Retina (tissue), 1 donor: ENCODE results near the gene OSBPL10.

Source experiments
- DNase-seq: peaks from one replicate; pipeline ENCODE4 v3.0.0-alpha.2; 2016

Gene OSBPL10

DNA sequence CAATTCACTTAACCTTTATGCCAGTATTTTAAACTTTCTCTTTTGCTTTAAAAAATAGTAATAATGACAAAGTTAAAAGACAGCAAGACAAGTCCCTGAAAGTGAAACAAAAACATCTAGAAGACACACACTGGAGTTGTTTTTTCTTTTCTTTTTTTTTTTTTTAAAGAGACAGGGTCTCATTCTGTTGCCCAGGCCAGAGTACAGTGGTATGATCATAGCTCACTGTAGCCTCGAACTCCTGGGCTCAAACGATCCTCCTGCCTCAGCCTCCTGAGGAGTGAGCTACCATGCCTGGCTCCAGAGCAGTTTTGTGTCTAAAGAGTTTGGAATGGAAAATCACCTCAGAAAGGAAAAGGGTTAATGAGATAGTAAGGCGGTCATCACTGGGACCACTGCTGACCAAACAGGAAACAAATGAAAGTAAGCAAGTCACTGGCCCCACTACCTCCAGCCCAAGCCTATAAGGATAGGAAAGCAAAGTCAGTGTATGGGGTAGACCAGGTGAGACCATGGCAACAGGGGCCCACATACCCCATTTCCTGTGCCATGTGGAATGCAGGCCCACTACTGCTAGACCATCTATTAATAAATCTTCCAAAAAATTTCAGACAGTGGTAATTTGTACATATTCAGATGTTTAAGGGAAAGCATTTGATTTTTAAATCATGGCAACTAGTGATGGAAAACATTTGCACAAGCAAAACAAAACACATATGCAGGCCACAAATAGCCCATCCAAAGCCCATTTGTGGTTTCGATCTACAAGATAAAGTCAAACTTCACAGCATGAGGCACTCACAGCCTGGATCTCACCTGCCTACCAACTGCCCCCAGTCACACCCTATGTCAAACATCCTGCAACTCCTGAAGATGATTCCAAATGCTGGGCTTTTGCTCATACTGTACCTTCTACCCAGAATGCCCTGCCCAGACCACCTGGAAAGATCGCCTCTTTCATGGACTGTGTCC, 62.6 kb downstream of the OSBPL10 start:
- no peak for DNase-seq

DNA sequence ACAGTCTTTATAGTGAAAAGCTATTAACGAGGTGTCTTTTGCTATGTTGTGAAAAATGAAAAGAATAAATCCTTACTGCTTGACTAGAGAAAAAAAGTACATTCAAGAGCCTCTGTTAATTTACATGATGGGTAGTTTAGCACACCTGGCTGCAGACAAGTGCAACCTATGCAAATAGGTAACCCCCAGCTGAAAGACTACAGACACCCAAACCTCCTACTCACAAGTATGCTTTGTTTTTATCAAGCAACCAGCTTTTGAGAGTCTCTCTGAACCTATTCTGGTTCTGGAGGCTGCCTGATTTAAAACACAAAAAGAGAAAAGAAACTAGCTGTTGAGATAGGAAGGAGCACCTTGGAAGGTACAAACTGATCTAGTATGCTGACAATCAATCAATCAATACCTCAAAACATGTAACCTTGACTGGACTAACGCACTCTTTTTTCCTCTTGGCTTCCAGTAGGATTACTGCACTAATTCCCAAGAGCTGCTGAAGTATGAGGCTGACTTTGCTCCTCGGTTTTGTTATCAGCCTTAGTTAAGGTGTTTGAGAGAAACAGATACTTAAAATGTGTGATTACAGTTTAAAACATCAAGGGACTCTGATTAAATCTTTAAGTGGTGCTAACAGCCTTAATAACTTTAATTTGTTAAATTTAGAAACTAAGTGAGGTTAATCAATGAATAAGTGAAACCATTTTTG, 63.6 kb downstream of the OSBPL10 start:
- no peak for DNase-seq

DNA sequence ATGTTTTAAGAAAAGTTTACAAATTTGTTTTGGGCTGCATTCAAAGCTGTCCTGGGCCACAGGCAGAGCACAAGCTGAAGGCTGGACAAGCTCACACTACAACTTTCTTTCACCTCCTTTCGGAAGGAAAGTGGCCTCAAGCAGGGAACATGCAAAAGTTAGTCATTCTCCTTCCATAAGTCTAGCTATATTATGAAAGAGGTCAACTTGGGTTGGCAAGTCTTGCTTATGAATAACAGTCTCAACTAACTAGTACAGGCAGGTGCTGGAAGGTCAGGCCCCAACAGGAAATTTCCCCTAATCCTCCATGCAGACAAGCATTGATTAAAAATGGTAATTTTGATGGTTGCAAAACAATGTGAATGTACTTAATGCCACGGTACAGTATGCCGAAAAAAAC, 69.4 kb downstream of the OSBPL10 start:
- no peak for DNase-seq

GRCh38 chr3:31911124-31911523, 69.9 kb downstream of the OSBPL10 start:
- no peak for DNase-seq

- no peak for DNase-seq
Measured at GRCh38 chr3:31909455-31909854, 71.6 kb downstream of the OSBPL10 start.

DNA sequence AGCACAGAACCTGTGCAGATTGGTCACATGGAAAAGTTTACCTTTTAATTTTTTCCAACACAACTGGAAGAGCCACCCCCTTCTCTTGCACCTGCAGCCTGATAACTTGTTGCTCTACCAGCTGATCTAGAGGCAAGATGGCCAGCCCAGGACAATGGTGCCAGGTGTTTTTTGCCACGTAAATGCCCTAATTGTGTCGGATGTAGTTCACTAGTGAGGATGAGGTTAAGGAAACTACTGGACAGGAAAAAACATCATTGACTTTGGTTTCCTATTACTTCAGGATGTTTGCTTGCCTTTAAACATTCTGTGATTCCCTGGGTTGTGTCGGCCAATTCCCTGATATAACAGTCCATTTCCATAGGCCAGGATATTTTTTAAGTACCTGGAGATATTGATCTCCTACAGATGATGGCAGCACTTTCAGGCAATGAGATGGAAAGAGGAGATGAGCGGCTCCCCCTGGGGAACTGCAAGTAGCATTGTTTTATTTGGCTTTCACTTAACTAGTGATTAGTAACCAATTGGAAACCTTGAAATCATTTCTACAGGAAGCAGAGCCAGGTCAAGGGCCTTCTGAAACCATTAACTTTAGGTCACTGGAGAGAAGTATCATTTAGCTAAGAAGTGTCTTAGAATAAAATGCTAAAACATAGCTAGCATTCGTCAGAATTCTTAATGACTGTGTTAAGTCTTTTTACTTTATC, 72.5 kb downstream of the OSBPL10 start:
- DNase-seq, result no peak

DNA sequence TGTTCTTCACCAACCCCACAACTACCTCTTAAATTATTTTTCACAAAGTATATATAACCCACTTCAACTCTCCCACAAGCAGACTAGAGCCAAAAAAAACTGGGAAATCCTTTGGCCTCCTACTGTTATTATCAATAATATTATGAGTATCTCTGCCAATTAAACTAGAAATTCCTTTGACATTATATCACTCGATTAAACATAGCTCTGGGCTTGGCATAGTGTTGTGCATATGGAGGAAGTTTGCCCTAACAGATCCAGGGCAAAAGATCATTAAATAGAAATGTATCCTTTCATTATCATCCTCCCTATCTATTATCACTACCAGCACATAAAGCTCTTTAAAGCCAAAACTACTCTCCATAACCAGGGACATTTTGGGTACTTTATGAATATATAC, 74.9 kb downstream of the OSBPL10 start:
- no peak for DNase-seq

DNA sequence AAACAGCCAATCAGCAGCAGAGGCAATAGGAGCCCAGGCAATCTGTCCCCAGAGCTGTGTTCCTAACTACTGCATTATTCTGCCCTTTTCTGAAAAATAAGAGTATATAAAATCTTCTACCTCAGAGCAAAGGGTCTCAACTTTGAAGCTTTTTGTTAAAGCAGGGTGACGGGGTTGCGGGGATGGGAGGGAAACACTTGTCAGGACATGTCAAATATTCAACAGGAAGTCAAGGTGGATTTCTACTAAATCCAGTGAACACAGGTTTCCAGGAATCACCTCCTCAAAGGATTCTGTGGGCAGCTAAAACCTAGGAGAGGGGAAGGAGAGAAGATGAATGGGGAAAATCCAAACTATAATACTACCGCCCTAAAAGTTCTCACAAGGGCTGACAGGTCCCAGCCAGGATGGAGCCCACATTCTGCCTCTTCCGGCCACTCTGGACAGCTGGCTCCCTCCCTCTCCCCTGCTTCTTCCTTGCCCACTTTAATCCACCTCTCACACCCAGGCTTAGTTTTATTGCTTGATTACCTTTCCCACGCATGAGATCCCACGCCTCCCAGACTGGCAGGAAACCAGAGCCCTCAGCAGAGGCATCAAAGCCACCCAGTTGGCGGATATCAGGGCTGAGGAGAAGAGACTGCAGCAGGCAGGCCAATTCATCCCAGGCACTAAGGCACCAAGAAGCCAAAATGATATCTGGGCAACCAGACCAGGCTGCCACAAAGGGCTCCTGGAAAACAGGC, 77.2 kb downstream of the OSBPL10 start:
- no peak for DNase-seq

- DNase-seq, result no peak
Measured at GRCh38 chr3:31900583-31900982, 80.5 kb downstream of the OSBPL10 start.

- no peak for DNase-seq
Measured at GRCh38 chr3:31896648-31897433, 84.2 kb downstream of the OSBPL10 start.

GRCh38 chr3:31896026-31896425, 85.0 kb downstream of the OSBPL10 start:
- DNase-seq, result no peak

GRCh38 chr3:31895471-31895870, 85.6 kb downstream of the OSBPL10 start:
- no peak for DNase-seq

DNA sequence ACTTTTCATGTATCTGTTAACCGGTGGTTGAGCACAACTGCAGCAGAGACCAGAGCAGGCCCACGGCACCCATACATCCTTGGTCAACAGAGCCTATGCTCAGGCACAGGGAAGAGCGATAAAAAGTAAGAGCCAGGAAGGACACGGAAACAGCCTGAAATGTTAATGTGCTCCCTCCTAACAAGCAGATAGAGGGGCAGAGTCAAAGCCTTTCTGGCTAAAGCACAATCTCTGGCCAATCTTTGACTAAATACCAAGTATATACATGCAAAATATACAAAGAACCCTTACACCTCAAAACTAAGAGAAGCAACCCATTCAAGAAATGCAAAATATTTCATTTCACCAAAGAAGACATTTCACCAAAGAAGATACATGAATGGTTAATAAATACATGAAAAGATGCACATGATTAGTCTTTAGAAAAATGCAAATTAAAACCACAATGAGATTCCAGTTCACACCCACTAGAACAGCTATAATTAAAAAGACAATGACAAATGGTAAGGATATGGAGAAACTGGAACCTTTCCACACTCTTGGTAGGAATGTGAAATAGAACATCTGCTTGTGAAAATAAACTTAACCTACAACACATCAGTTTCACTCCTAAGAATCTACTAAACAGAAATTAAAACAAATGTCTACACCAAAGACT, 88.0 kb downstream of the OSBPL10 start:
- no peak for DNase-seq

DNA sequence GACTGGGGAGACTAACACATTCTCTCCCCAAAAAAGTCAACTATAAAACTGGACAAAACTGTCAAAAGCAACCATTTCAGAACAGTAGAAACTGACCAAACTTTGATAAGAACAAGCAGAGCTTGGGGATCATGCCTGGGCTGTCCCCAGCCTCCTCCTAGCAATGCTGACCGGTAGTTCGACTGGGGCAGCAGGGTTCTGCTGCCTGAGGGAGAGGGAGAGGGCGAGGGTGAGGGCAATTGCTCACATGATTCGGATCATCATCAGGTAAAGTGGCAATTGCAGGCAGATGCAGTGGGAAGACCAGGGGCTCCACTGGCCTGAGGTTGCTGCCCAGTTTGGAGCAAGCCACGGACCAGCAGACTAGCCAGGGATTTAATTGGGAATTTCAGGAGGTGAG, 88.6 kb downstream of the OSBPL10 start:
- no peak for DNase-seq

- no peak for DNase-seq
Measured at GRCh38 chr3:31891876-31892455, 89.1 kb downstream of the OSBPL10 start.

- no peak for DNase-seq
Measured at GRCh38 chr3:31890742-31891469, 90.2 kb downstream of the OSBPL10 start.

GRCh38 chr3:31890007-31890406, 91.1 kb downstream of the OSBPL10 start:
- DNase-seq, result no peak

- DNase-seq, result no peak
Measured at GRCh38 chr3:31885235-31885634, 95.8 kb downstream of the OSBPL10 start.

DNA sequence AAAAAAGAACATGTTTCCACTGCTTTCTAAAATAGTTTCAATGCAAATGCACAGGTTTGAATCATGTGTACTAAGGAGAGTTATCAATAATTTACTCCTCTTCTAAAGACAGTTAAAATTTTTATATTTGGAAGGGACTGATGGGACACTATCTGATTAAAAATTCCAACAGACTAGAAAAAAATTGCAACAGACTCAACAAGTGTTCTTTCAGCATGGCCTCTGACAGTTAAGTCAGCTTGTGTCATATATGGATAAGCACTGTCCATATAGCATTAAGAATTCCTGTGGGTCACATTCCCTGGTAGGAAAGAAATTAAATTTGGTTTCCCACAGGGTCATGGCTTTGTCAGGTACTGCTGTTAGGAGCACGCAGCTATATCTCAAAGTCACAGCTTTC, 96.8 kb downstream of the OSBPL10 start:
- no peak for DNase-seq

- no peak for DNase-seq
Measured at GRCh38 chr3:31882895-31883294, 98.2 kb downstream of the OSBPL10 start.
